Osteoblast (primary cell): ENCODE measurements around the gene PLPP2. TPM values are rescaled to one million over a fixed set of nuclear protein-coding genes. Genes with fewer than 3 reads are reported as not detected.

Experiments
- DNase-seq: peaks from one replicate; pipeline ENCODE4 v3.0.0; 2011; ENCODE audit warnings: low spot score, mixed read lengths; ENCODE audit not compliant: insufficient read length; ENCODE audit errors: missing footprints
- H2AFZ ChIP-seq: 2 replicates; pipeline ENCODE4 v1.6.0; 2011; ENCODE audit warnings: mild to moderate bottlenecking, low read length
- H3K27ac ChIP-seq: 2 replicates; pipeline ENCODE4 v1.5.1; 2011; ENCODE audit warnings: mild to moderate bottlenecking, low read depth, low read length, moderate library complexity
- H3K27me3 ChIP-seq: 2 replicates; pipeline ENCODE4 v1.6.0; 2012; ENCODE audit warnings: mild to moderate bottlenecking, control low read depth, inconsistent platforms, low read length, moderate library complexity; ENCODE audit not compliant: insufficient read depth
- H3K36me3 ChIP-seq: 2 replicates; pipeline ENCODE4 v1.5.1; 2011; ENCODE audit warnings: mild to moderate bottlenecking, low read length, control low read depth, moderate library complexity; ENCODE audit not compliant: insufficient read depth
- H3K4me1 ChIP-seq: 2 replicates; pipeline ENCODE4 v1.5.1; 2011; ENCODE audit warnings: mild to moderate bottlenecking, low read length, control low read depth, moderate library complexity; ENCODE audit not compliant: insufficient read depth
- H3K4me2 ChIP-seq: 2 replicates; pipeline ENCODE4 v1.6.0; 2011; ENCODE audit warnings: mild to moderate bottlenecking, low read length; ENCODE audit not compliant: insufficient read depth
- H3K4me3 ChIP-seq: fragments of 200-600 bp; sonication (generic); 3 replicates; pipeline ENCODE4 v1.5.1; 2012; ENCODE audit warnings: mild to moderate bottlenecking, low read length, inconsistent platforms; ENCODE audit not compliant: insufficient read depth
- H3K79me2 ChIP-seq: 2 replicates; pipeline ENCODE4 v1.6.0; 2012; ENCODE audit warnings: mild to moderate bottlenecking, low read length, control low read depth, inconsistent platforms; ENCODE audit not compliant: insufficient read depth
- H3K9me3 ChIP-seq: 2 replicates; pipeline ENCODE4 v1.5.1; 2011; ENCODE audit warnings: low read depth, low read length, control low read depth
- H4K20me1 ChIP-seq: 2 replicates; pipeline ENCODE4 v1.6.0; 2012; ENCODE audit warnings: mild to moderate bottlenecking, low read length, control low read depth; ENCODE audit not compliant: insufficient read depth
- CTCF ChIP-seq: IDR thresholded peaks from 2 replicates; pipeline ENCODE4 v1.5.1; 2011; ENCODE audit warnings: mild to moderate bottlenecking, low read depth, low read length, moderate library complexity; ENCODE audit errors: extremely low read depth
- total RNA-seq: library from RNA; depleted of rRNA; stranded (reverse); fragments of >200 nt; gene quantifications from 2 replicates; pipeline ENCODE4 v1.2.3, GENCODE V29; 2012

PLPP2 gene
- total RNA-seq, 1 donor: 1.1 TPM

- TF ChIP-seq CTCF: peak; percentile 64
- Histone ChIP-seq H3K79me2 (no peaks in the 10 kb centered on the region), H3K4me3 (no peak overlapping the region), H3K27me3 (peaks cover 45% of the 10 kb centered on the region), H3K4me2 (peak overlapping the region; percentile 32), H3K36me3 (no peaks in the 10 kb centered on the region), H3K27ac (no peak overlapping the region), H3K4me1 (peaks cover 11% of the 10 kb centered on the region), H3K9me3 (no peaks in the 10 kb centered on the region), H4K20me1 (peaks cover 21% of the 10 kb centered on the region), H2AFZ (no peak overlapping the region)
- peak; percentile 98 for DNase-seq
These were observed 3.9 kb upstream of the PLPP2 start for GRCh38 chr19:294946-295686.

GRCh38 chr19:294341-294945 is 3.2 kb upstream of the PLPP2 start:
- no peak overlapping the region for H2AFZ ChIP-seq
- no peak overlapping the region for H3K4me3 ChIP-seq
- no peaks in the 10 kb centered on the region for H3K79me2 ChIP-seq
- no peak overlapping the region for H3K4me2 ChIP-seq
- H3K9me3 ChIP-seq: no peaks in the 10 kb centered on the region
- no peak for TF ChIP-seq CTCF
- peaks cover 11% of the 10 kb centered on the region for H3K4me1 ChIP-seq
- H3K36me3 ChIP-seq: no peaks in the 10 kb centered on the region
- peaks cover 47% of the 10 kb centered on the region for H3K27me3 ChIP-seq
- H4K20me1 ChIP-seq: peaks cover 21% of the 10 kb centered on the region
- peak; percentile 93 for DNase-seq
- no peak overlapping the region for H3K27ac ChIP-seq

- H3K4me2 ChIP-seq: no peak overlapping the region
- H3K4me3 ChIP-seq: no peak overlapping the region
- H3K4me1 ChIP-seq: peaks cover 11% of the 10 kb centered on the region
- no peak overlapping the region for H3K27ac ChIP-seq
- H3K79me2 ChIP-seq: no peaks in the 10 kb centered on the region
- no peaks in the 10 kb centered on the region for H3K9me3 ChIP-seq
- H3K27me3 ChIP-seq: peaks cover 47% of the 10 kb centered on the region
- peak; percentile 85 for DNase-seq
- H2AFZ ChIP-seq: no peak overlapping the region
- peaks cover 21% of the 10 kb centered on the region for H4K20me1 ChIP-seq
- no peak for TF ChIP-seq CTCF
- H3K36me3 ChIP-seq: no peaks in the 10 kb centered on the region
These were observed 2.4 kb upstream of the PLPP2 start for GRCh38 chr19:293436-294110.

- peak; percentile 85 for DNase-seq
- H3K4me1 ChIP-seq: peaks cover 11% of the 10 kb centered on the region
- no peak for TF ChIP-seq CTCF
- H3K36me3 ChIP-seq: no peaks in the 10 kb centered on the region
- peaks cover 21% of the 10 kb centered on the region for H4K20me1 ChIP-seq
- H3K27me3 ChIP-seq: peaks cover 47% of the 10 kb centered on the region
- no peak overlapping the region for H2AFZ ChIP-seq
- H3K4me2 ChIP-seq: no peak overlapping the region
- H3K9me3 ChIP-seq: no peaks in the 10 kb centered on the region
- no peaks in the 10 kb centered on the region for H3K79me2 ChIP-seq
- no peak overlapping the region for H3K27ac ChIP-seq
- no peak overlapping the region for H3K4me3 ChIP-seq
These were observed 1.7 kb upstream of the PLPP2 start for GRCh38 chr19:292951-293350.
